Measurements from ENCODE around the gene TRPM3. TPM values are rescaled to one million over a fixed set of nuclear protein-coding genes. Genes with fewer than 3 reads are reported as not detected.

Gene TRPM3
- polyA plus RNA-seq, 2 of the 4 experiments (the other 2 are of a cell fraction): not detected

GRCh38 chr9:71071633-71072032 is 49.8 kb downstream of the TRPM3 start (continued):
- TF ChIP-seq TFCP2L1 (CRISPR knock-in tag; IDR thresholded peaks at IDR 0.05) (no peak), ZNF302 (CRISPR knock-in tag; IDR thresholded peaks at IDR 0.05) (no peak), CHD4 (IDR thresholded peaks at IDR 0.05; ENCODE audit: borderline replicate concordance) (no peak), MAZ (IDR thresholded peaks at IDR 0.05; ENCODE audit: borderline replicate concordance, low read depth, low read length) (no peak), SREBF2 (IDR thresholded peaks at IDR 0.05) (no peak)

GRCh38 chr9:71058660-71059059 is 62.8 kb downstream of the TRPM3 start:
- FAIRE-seq (no peak), DNase-seq (ENCODE audit: low read depth in 1 of 2, low spot score in 1 of 2) (no peak), ATAC-seq (no peak)
- TF ChIP-seq USF2 (IDR thresholded peaks at IDR 0.05): no peak
- TF ChIP-seq NFE2L2 (conservative IDR thresholded peaks at IDR 0.05; ENCODE audit: low read length): no peak
- no peak for TF ChIP-seq JUNB (IDR thresholded peaks at IDR 0.05)
- no peak for TF ChIP-seq ZSCAN20 (CRISPR knock-in tag; IDR thresholded peaks at IDR 0.05)
- TF ChIP-seq HOXB13 (CRISPR knock-in tag; IDR thresholded peaks at IDR 0.05; ENCODE audit: low read depth): no peak
- Histone ChIP-seq H3K4me2 (no peak overlapping the region), H3K27ac (no peak overlapping the region), H3K9me3 (no peaks in the 10 kb centered on the region), H3K4me1 (no peaks in the 10 kb centered on the region), H3K4me3 (no peak overlapping the region)
- WGBS (ENCODE audit: missing lambda C conversion rate): 1% methylated on average over 2 of the region's 2 CpGs
- ChIA-PET CTCF (interaction anchor here (0.6 kb wide), 1 partner anchor 66 kb away, joined by 3 read pairs; no protein-coding TSS in a partner anchor), POLR2A (no interaction called here)

GRCh38 chr9:71052287-71052686 is 69.1 kb downstream of the TRPM3 start:
- H3K4me3 ChIP-seq: no peak overlapping the region
- FAIRE-seq (no peak), ATAC-seq (no peak), DNase-seq (ENCODE audit: low read depth in 1 of 2, low spot score in 1 of 2) (no peak)
- H3K27ac ChIP-seq: no peak overlapping the region
- ChIA-PET CTCF (no interaction called here), POLR2A (no interaction called here)
- H3K4me2 ChIP-seq: no peak overlapping the region
- no peaks in the 10 kb centered on the region for H3K4me1 ChIP-seq
- WGBS (ENCODE audit: missing lambda C conversion rate): under 1% methylated on average over 4 of the region's 4 CpGs
- H3K9me3 ChIP-seq: no peaks in the 10 kb centered on the region
- TF ChIP-seq CEBPB (IDR thresholded peaks at IDR 0.05) (no peak), E2F6 (IDR thresholded peaks at IDR 0.05; ENCODE audit: borderline replicate concordance, low read depth) (no peak), RNF2 (IDR thresholded peaks at IDR 0.05; ENCODE audit: borderline replicate concordance, low read depth) (no peak), HDAC2 (IDR thresholded peaks at IDR 0.05) (no peak), EHF (CRISPR knock-in tag; IDR thresholded peaks at IDR 0.05) (no peak), NFE2L2 (conservative IDR thresholded peaks at IDR 0.05; ENCODE audit: low read length) (no peak), NPAS2 (CRISPR knock-in tag; IDR thresholded peaks at IDR 0.05; ENCODE audit: borderline replicate concordance) (no peak), EP300 (IDR thresholded peaks at IDR 0.05) (no peak)
- TF ChIP-seq, protein P1, sequence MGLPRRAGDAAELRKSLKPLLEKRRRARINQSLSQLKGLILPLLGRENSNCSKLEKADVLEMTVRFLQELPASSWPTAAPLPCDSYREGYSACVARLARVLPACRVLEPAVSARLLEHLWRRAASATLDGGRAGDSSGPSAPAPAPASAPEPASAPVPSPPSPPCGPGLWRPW (IDR thresholded peaks at IDR 0.05): no peak

DNA sequence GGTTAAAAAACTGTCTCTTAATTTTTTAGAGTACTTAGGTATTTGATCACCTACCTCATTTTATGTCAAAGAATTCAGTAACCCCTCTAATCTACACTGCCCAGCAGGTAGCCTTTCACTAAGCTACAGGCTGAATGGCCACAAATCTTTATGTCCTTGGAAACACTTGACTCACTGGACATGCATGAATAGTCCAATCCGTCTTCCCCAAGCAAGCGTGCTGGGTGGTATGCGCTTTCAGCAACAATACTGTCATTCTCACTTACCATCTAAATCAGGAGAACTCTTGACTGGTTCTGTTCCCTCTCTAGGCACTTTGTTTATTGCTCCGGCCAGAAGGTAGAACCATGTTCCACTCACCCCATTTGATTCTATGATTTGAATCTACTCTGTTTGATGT is 73.1 kb downstream of the TRPM3 start:
- ATAC-seq: no peak
- ChIA-PET CTCF (no interaction called here), POLR2A (no interaction called here)
- 13% methylated on average over 4 of the region's 4 CpGs for WGBS (ENCODE audit: missing lambda C conversion rate)
- Histone ChIP-seq H3K4me1 (no peaks in the 10 kb centered on the region), H3K4me3 (no peak overlapping the region), H3K4me2 (no peak overlapping the region), H3K27ac (no peak overlapping the region), H3K9me3 (no peaks in the 10 kb centered on the region)
- no peak for DNase-seq (ENCODE audit: low read depth in 1 of 2, low spot score in 1 of 2)
- FAIRE-seq: no peak
- TF ChIP-seq, protein P2, sequence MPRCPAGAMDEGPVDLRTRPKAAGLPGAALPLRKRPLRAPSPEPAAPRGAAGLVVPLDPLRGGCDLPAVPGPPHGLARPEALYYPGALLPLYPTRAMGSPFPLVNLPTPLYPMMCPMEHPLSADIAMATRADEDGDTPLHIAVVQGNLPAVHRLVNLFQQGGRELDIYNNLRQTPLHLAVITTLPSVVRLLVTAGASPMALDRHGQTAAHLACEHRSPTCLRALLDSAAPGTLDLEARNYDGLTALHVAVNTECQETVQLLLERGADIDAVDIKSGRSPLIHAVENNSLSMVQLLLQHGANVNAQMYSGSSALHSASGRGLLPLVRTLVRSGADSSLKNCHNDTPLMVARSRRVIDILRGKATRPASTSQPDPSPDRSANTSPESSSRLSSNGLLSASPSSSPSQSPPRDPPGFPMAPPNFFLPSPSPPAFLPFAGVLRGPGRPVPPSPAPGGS (IDR thresholded peaks at IDR 0.05): no peak
- TF ChIP-seq CHD2 (IDR thresholded peaks at IDR 0.05; ENCODE audit: low read length, partially characterized antibody) (no peak), TFCP2L1 (CRISPR knock-in tag; IDR thresholded peaks at IDR 0.05) (no peak), CEBPB (IDR thresholded peaks at IDR 0.05) (no peak), SREBF2 (IDR thresholded peaks at IDR 0.05) (no peak), ZNF302 (CRISPR knock-in tag; IDR thresholded peaks at IDR 0.05) (no peak), E2F6 (IDR thresholded peaks at IDR 0.05; ENCODE audit: borderline replicate concordance, low read depth) (no peak), ELK1 (IDR thresholded peaks at IDR 0.05; ENCODE audit: low read depth, low read length) (no peak), CHD4 (IDR thresholded peaks at IDR 0.05; ENCODE audit: borderline replicate concordance) (no peak), FOSL2 (IDR thresholded peaks at IDR 0.05) (no peak), FOSL2 (CRISPR knock-in tag; IDR thresholded peaks at IDR 0.05) (no peak), JUN (IDR thresholded peaks at IDR 0.05) (no peak), MAX (IDR thresholded peaks at IDR 0.05) (no peak)
- TF ChIP-seq, protein P1 (IDR thresholded peaks at IDR 0.05): no peak

All from A549 (cell line).